NCI-H1092 (cell line): ENCODE data around the gene C4orf50.

ENCODE experiments used
- DNase-seq: peaks from one replicate; lab custom pipeline; 2025; lab: John Stamatoyannopoulos, UW

The C4orf50 gene

DNA sequence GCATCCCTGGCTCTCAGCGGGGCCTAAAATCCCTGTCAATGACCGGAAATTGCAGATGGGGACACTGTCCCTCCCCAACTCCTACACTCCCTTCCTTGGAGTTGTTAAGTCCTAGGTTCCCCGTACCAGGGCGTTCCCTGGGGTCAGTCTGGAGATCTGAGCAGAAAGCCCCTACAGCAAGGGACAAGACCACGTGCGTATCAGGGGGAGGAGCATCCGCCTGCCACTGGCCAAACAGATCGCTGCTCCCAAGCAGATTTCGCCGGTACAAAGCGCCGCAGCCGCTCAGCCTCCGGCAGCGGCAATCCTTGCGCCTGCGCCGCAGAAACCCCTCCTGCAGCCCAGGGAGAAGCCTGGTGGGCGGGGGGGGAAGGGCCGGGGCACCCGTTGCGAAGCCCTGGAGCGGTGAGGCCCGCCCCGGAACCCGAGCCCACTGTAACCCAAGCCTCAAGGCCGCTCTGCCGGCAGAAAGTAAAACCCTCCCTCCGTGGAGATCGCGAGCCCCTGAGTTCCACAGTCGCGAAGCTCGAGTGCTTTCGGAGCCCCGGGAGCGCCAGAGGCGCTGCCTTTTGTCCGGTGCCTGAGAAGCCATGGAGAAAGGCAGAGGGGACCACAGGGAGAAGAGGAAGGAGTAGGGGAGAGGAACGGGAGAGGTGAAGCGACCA lies 128.0 kb downstream of the C4orf50 start:
- peak; percentile 91 for DNase-seq

DNA sequence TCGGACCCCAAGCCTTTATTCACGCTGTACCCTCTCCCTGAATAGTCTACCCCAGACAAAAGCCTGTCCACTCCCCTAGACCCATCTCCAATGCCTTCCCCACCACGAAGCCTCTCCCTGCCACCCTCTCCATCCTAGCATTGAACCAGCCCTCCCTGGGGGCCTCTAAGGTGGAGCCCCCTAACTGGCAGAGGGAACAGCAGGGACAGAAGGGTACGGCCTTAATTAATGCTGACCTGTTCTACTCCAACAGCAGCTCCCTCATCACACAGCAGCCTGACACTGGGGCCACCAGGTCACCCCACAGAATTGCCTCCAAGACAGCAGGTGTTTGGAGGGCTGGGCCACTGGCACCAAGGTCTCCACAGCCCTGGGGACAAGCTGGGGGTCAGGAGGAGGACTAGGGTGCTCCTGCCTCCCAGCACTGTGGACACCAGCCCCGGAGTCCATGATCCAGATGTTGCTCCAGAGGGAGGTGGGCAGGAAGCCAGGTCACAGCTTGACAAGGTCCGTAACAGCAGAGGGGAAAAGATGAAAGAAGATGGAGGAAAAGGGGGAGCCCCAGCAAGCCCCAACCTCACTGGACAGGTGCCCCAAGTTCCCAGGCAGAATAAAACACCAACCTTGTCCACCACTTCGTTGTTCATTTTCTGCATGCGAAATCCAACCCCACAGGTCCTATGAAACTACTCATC lies 129.1 kb downstream of the C4orf50 start:
- no peak for DNase-seq

DNA sequence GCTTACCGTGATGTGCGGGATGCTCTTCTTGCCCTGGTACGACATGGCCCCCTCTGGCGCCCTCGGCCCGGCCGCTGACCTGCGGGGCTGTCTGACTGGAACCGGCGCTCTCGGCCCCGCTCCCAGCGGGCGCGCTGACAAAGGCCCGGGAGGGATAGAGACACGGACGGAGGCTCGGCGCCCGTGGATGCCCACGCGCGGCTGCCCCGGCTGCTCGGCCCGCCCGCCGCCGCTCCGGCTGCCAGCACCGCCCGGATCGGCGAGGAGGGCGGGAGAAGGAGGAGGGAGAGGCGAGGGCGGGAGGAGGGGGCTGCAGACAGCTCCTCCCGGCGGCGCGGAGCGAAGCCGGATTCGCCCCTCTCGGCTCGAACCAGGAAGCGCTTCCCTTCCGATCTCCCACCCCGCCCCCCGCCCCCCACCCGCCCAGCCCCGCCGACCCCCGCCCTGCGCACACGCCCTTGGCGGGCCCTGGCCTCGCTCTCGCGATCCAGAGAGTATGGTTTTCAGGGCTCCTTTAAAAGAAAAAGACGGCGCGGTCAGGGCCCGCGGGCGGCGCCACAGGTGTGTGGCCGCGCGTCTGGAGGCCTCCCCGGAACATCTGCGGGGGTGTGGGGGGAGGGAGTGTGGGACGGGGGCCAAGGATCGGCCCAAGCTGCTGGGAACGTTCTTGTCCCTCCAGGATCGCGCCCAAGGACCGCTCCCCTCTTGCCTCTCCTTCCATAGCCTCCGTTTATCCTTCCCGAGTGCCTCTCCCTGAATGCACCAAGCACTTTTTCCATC lies 129.8 kb downstream of the C4orf50 start:
- DNase-seq: peak; percentile 80

DNA sequence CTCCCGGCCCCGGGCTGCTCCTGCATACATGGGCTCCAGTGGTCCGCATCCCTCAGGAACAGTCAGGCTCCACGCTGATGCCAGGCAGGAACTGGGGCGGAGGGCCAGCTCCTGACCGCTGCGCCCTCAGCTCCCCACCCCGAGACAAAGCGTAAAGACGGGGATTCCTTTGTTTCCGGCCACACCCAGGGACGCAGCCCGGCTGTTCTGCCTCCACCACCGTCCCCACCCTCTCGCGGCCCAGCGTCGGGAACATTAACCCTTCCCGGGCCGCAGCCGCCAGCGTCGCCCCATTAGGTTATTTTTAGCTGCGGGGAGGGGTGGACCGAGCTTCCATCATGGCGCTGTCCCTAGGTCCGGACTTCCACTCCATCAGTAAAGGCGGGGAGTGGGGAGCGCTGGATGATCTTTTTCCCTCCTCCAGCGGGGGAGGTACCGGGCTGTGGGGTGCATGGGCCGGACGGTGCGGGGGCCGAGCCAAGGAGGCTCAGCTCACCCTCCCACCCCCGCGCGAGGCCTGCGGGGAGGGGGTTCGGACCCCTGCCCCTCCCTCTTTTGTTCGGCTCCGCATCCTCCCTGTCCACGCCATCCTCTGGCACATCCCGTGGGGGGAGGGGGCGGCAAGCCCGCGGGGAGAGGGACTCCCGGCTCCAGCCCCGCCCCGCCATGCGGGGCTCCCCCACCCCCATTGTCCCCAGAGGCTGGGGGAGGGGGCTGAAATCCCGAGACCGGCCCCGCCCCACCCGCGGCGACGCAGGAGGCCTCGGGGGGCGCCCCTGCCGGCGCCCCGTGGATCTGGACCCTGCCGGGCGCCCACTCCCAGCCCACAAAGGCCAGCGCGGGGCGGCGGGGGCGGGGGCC lies 130.6 kb downstream of the C4orf50 start:
- peak; percentile 14 for DNase-seq

DNA sequence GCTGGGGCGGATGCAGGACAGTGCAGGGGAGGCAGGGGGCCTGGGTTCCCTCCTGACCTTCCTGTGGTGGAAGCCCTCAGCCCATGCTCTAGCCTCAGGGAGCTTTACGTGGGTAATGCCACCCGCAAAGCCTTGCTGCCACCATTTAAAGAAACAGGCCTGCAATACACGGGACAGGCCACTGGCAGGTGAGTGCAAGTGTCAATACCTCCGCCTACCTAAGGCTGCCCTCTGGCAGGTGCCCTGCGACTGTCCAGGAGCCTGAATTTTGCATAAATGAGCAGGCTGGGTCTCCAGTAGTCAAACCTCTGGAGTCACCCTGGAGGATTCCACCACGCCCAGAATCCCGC lies 131.2 kb downstream of the C4orf50 start:
- no peak for DNase-seq

DNA sequence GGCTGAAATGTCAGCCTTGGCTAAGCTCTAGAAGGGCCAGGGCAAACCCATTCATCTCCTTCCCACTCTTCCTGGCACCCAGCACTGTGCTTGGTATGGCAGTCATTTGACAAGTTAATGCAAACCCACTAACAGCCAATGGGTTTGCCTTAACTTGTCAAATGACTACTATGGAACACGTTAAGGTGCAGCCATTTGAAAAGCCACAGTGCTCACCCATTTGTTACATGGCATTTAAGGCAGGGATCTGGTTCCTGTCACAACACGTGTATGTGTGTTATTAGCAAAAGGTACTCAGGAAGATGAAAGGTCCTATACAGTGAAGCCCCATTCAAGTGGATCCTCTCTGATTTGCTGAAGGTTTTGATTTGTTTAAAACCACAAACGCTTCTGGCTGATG lies 132.5 kb downstream of the C4orf50 start:
- no peak for DNase-seq

DNA sequence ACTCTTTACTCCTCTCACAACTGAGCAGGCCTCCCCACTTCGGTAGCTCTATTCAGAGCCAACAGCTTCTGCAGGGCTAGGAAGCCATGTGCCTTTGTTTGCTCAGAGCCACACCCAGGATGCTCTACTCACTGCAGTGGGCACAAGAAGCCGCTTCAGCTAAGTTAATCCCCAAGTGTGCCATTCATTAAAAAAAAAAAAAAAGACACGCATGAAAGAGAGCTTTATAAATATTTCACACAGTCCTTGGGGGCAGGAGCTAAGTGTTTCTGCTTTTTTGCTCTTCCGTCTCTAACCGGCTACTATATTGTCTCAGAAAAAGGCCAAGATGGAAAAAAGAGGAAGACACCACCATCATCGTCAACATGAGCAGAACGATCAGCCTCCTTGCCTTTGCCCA lies 133.4 kb downstream of the C4orf50 start:
- no peak for DNase-seq

DNA sequence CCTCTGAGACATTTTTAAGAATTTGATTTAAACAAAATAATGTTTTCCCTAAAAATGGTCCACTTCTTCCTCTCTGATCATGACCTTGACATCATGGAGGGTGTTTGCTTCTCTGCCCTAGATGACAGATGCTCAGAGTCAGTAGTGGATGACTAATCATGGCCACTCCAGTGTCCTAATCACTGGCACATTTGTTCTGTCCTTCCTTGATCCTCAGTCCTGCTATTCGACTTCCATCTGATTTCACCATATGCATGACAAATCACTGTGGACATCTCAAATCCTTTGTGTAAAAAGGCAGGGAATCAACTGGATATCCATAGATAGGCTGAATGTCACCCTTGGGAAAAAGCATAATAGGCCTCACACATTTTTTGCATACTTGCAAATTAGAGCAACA lies 134.3 kb downstream of the C4orf50 start:
- DNase-seq: no peak

DNA sequence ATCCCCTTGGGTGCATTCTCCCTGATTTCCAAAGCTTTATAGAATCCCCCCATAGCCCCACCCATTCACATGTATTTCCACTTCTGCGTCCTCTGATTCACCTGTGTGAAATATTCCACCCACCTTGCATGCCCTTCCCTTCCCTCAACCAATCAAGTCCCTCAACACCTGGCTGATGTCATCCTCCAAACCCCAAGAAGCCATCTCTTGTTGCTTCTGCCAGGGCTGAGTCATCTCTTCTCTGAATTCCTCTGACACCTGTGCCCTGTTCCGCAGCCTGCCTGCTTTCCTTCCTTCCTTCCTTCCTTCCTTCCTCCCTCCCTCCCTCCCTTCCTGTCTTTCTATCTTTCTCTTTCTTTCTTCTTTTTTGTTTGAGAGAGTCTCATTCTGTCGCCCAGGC lies 135.3 kb downstream of the C4orf50 start:
- no peak for DNase-seq

DNA sequence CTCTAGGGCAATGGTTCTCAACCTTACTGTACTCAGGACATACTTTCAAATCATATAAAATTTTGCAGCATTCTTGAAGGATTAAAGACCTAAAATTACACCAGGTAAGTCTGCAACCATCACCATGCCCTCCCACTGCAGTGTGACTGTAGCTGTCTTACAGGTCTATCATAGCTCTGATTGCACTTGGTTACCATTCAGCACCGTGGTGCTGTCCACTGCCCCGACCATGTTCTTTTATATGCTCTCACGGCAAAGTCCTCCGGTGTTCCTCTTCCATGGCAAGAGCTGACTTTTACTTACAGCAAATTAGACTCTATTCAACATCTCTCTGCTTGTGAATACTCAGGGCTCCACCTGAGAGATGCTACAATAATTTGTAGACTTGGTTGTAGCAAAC lies 136.9 kb downstream of the C4orf50 start:
- DNase-seq: no peak

DNA sequence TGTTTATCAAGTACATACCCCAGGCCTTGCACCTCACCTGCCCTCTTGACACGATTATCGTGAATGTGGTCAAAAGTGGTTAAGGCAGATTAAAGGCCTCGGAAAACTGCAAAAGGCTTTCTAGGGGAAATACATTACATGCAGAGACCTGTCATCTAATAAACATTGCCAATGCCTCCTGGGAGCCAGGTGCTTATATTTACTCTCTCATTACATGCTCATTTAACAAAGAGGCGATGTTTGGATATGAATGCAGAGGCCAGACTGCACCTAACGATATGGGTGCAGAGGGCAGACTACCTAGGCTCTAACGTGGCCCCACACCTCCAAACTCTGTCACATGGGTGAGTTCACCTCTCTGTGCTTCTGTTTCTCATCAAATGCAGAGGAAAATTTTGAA lies 139.9 kb downstream of the C4orf50 start:
- DNase-seq: no peak

DNA sequence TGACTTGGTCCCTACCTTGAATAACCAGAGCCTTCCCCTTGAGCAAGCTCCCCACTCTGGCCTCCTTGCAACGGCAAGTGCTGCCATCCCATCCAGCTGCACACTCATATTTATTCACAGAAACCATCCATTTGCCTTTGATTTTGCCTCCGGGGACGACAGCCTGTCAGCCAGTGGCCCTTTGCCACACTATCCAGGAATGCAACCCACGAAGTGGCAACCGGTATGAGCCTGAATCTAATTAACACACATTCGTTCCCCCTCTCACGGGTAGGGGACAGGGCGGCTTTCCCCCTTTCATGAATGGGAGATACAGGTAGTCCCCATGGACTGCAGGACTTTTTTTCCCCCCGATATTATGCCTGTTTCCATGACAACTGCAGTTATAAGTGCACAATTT lies 140.8 kb downstream of the C4orf50 start:
- no peak for DNase-seq

DNA sequence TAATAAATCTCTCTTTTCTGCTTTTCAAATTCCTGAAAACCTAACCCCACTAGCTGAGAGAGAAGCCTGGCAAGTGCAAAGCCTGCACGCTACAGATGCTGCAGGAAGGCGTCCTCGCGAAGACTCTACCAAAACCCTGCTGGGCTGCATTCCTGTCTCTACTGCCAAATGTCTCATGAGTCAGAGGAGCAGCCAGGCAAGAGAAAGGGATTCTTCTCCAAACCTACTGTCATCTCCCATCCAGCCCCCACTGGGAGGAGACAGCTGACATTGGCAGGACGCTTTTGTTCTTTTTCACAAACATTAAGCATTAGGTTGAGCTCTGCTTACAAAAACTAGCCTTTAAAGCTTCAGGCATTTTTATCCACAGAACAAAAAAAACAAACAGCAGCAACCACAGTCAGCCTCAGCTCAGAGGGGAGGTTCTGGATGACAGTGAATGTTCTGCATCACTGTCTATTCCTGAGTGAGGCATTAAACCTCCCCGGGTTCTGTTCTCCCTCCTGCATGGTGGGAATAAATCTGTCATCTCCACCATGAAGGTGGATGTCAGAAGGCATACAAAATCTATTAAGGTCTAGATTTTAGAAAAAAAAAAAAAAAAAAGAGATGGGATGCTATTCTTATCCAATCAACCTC lies 143.3 kb downstream of the C4orf50 start:
- DNase-seq: no peak

DNA sequence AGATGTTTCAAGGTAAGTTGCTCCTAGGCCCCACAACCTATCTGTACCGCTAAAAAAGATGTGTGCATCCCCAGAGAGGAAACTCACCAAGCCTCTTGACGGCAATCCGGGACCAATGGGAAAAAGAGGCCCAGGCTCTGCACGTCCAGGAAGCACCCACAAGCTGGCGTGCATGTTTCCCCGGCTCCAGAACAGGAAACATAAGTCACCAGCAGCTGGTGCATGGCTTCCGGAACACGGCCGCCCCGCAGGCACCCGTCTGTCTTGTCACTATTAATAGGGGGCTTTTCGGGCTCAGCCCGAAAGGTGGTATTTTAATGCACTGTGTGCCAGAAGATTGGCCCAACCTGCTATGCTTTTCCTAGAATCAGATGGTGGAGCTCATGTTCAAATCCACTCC lies 147.5 kb downstream of the C4orf50 start:
- DNase-seq: no peak

DNA sequence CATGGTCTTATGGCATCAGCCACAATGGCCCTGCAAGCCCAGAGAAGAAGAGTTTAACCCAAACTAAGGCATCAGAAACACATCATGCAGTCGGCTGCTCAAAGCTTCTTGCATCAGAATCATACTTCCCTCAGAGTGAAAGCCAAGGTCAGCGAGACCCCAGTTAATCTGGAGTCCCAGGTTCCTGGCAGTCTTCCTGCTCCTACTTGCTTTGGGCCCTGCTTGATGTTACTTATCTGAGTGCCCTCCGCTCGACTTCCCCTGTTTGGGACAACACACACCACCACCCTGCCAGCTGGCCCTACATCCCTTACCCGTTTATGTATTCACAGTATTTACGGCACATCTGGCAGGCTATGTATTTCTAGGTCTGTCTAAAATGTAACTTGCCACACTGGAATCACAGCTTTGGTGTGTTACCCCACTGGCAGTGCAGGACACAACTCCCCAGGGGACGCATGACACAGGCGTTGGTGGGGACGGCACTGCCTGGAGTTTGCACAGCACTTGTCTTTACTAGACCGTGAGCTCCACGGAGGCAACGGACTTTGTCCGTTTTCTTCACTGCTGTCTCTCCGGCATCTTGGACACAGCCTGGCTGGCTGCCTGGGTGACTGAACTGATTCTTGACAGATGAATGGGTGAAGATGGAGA lies 148.1 kb downstream of the C4orf50 start:
- DNase-seq: no peak

DNA sequence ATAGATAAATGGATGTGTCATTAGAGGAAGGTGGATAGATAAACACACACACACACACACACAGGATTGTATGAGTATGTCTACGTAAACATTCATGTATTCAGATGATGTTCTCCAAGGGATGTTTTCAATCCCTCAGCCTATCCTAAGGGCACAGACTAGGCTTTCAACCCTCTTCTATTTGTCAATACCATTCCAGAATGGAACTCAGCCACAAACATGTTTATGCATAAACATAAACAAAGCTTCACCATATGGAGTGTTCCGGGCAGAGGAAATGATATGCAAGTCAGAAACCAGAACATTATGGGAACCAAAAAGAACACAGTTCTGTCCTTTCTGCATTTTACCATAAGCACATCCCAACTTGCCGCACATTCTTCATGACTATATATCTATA lies 150.4 kb downstream of the C4orf50 start:
- DNase-seq: no peak

DNA sequence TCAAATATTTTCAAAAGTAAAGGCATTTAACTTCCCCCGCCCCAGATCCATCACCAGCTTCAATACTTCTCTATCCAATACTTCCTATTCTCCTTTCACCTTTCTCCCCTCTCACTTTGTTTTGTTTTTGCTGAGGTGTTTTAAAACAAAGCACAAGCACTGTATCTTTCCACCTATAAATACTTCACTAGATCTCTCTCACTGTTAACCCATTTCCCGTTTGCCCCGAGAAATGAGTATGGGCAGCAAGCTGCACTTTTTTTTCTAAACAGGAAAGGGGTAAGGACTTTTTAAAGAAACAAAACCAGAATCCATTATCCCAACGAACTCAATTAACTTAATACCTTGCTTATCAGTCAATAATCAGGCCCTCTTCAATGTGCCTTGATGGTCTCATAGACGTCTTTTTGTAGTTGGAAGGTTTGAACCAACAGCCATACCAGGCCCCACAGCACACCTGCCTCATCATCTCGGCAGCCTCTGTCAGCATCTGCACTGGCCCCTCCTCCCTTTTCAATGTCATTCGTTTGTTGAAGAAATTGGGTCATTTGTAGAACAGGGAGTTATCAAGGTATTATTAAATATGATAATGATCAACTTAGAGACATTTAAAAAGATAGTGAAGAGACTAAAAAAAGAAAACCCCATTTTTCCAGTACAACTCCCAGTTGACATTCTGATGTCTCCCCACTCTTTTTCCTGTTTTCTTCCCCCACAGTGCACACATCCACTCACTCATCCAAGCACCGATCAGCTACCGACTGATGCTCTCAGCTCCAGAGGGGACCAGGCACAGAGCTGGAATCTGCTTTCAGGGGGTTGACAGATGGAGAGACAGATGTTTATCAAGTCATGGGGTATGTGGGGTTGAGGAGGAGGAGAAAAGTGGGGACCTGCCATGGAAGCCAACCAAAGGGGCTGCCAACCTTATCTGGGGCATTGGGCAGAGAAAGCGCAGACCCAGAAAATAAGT lies 151.1 kb downstream of the C4orf50 start:
- DNase-seq: no peak

DNA sequence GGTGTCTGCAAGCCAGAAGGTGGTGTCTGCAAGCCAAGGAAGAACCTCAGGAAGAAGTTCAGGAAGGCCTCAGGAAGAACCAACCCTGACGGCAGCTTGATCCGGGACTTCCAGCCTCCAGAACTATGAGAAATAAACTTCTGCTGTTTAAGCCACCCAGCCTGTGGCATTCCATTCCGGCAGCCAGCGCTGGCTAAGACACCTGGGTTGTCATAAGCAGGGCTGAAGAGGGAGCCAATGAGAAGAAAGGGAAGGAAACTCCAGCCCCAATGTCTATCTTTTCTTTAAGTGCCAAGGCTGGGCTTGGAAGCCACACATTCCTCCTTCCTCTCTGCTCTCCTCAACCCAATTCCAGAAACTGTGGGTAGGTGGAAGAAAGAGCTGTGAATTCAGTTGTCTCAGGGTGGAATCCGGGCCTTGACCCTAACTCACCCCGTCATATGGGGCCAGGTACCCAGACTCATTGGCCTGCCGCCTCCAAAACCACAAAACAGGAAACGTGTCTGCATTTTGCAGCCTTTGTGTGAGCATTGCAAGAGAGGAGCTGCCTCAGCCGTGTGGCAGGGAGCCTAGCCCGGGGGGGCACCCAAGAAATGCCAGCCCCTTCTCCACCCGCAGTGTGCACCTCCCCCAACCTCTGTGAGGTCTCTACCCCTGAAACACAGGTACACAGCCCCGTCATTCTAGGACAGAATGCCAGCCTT lies 152.2 kb downstream of the C4orf50 start:
- no peak for DNase-seq

DNA sequence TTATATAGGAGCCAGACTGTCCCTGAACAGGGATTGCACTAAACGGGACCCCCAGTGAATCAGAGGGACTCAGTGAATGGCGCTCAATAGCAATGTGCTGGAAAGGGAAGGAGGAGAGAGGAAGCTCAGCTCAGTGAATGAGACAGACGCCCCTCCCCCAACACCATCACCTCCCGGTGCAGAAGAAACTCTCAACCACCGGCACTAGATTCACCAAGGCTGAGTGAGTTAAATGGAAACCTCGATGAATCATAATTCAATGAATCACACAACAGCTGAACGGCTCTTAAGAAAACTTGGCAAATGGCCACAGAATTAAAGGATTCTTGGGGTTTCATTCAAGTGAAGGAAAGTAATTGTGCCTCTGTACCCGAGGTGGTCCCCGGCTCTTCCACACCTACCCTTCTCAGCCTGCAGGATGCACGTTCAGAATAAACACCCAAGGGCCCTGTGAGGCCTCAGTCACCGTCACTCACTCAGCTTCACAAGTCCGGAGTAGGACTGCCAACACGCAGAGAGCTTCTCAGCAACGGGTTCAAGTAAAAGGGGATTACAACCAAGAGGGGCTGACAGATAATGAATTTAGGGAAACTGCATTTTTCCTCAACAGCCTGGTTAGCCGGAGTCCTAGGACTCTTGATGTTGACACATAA lies 154.6 kb downstream of the C4orf50 start:
- DNase-seq: no peak
